ENCODE data around the gene MAGED4.
"Not testable (repeated sequence)": the region's sequence is repeated elsewhere in the genome, so short reads cannot be mapped to it uniquely, and the experiment has no call there.

Gene MAGED4

GRCh38 chrX:52211405-52211804, 26.7 kb downstream of the MAGED4 start:
- H4K20me1 ChIP-seq (ENCODE audit: insufficient read depth, low read length); H3K27me3 ChIP-seq (ENCODE audit: insufficient read depth, low read length); H3K9ac ChIP-seq (ENCODE audit: low read length); H3K4me3 ChIP-seq (ENCODE audit: low read depth, low read length, poor library complexity, severe bottlenecking); H3K9me2 ChIP-seq (ENCODE audit: low read depth, low read length); H3K4me1 ChIP-seq (ENCODE audit: insufficient read depth, low read length, severe bottlenecking); H3K4me2 ChIP-seq (ENCODE audit: low read length); H3F3A ChIP-seq (ENCODE audit: insufficient read depth, low read length); H3K9me3 ChIP-seq (ENCODE audit: low read length); H3K79me2 ChIP-seq (ENCODE audit: insufficient read depth, low read length); H3K36me3 ChIP-seq (ENCODE audit: insufficient read depth, low read length); H3K27ac ChIP-seq (ENCODE audit: low read depth, low read length, poor library complexity, severe bottlenecking); H2AFZ ChIP-seq (ENCODE audit: low read length): not testable (repeated sequence)

GRCh38 chrX:52213276-52213675, 28.6 kb downstream of the MAGED4 start:
- Histone ChIP-seq H3K27me3 (ENCODE audit: insufficient read depth, low read length) (no peaks in the 10 kb centered on the region), H3K4me1 (ENCODE audit: insufficient read depth, low read length, severe bottlenecking) (no peaks in the 10 kb centered on the region), H3K4me3 (ENCODE audit: low read depth, low read length, poor library complexity, severe bottlenecking) (no peak overlapping the region), H3K4me2 (ENCODE audit: low read length) (no peak overlapping the region), H3F3A (ENCODE audit: insufficient read depth, low read length) (no peaks in the 10 kb centered on the region), H3K36me3 (ENCODE audit: insufficient read depth, low read length) (no peaks in the 10 kb centered on the region), H4K20me1 (ENCODE audit: insufficient read depth, low read length) (no peaks in the 10 kb centered on the region), H3K9ac (ENCODE audit: low read length) (no peak overlapping the region), H3K9me2 (ENCODE audit: low read depth, low read length) (no peaks in the 10 kb centered on the region), H3K27ac (ENCODE audit: low read depth, low read length, poor library complexity, severe bottlenecking) (no peak overlapping the region), H3K79me2 (ENCODE audit: insufficient read depth, low read length) (no peaks in the 10 kb centered on the region), H3K9me3 (ENCODE audit: low read length) (no peaks in the 10 kb centered on the region), H2AFZ (ENCODE audit: low read length) (no peak overlapping the region)
- no peak for TF ChIP-seq EZH2 (IDR thresholded peaks at IDR 0.05; ENCODE audit: borderline replicate concordance, low read length)
- TF ChIP-seq CTCF (IDR thresholded peaks at IDR 0.05; ENCODE audit: low read length): no peak

- Histone ChIP-seq H2AFZ (ENCODE audit: low read length) (no peak overlapping the region), H3K27ac (ENCODE audit: low read depth, low read length, poor library complexity, severe bottlenecking) (no peak overlapping the region), H3K9me3 (ENCODE audit: low read length) (no peaks in the 10 kb centered on the region), H3K4me3 (ENCODE audit: low read depth, low read length, poor library complexity, severe bottlenecking) (no peak overlapping the region), H3K4me2 (ENCODE audit: low read length) (no peak overlapping the region), H3K79me2 (ENCODE audit: insufficient read depth, low read length) (no peaks in the 10 kb centered on the region), H3K27me3 (ENCODE audit: insufficient read depth, low read length) (no peaks in the 10 kb centered on the region), H3K4me1 (ENCODE audit: insufficient read depth, low read length, severe bottlenecking) (no peaks in the 10 kb centered on the region), H4K20me1 (ENCODE audit: insufficient read depth, low read length) (no peaks in the 10 kb centered on the region), H3K36me3 (ENCODE audit: insufficient read depth, low read length) (no peaks in the 10 kb centered on the region), H3F3A (ENCODE audit: insufficient read depth, low read length) (no peaks in the 10 kb centered on the region), H3K9ac (ENCODE audit: low read length) (no peak overlapping the region), H3K9me2 (ENCODE audit: low read depth, low read length) (no peaks in the 10 kb centered on the region)
- TF ChIP-seq CTCF (IDR thresholded peaks at IDR 0.05; ENCODE audit: low read length) (no peak), EZH2 (IDR thresholded peaks at IDR 0.05; ENCODE audit: borderline replicate concordance, low read length) (no peak)
Measured at GRCh38 chrX:52216541-52216940, 31.9 kb downstream of the MAGED4 start.

- Histone ChIP-seq H3K79me2 (ENCODE audit: insufficient read depth, low read length) (no peaks in the 10 kb centered on the region), H3K27me3 (ENCODE audit: insufficient read depth, low read length) (no peaks in the 10 kb centered on the region), H3K9me3 (ENCODE audit: low read length) (no peaks in the 10 kb centered on the region), H3K27ac (ENCODE audit: low read depth, low read length, poor library complexity, severe bottlenecking) (no peak overlapping the region), H3K4me1 (ENCODE audit: insufficient read depth, low read length, severe bottlenecking) (no peaks in the 10 kb centered on the region), H3F3A (ENCODE audit: insufficient read depth, low read length) (no peaks in the 10 kb centered on the region), H2AFZ (ENCODE audit: low read length) (no peak overlapping the region), H3K36me3 (ENCODE audit: insufficient read depth, low read length) (no peaks in the 10 kb centered on the region), H3K4me2 (ENCODE audit: low read length) (no peak overlapping the region), H4K20me1 (ENCODE audit: insufficient read depth, low read length) (no peaks in the 10 kb centered on the region), H3K9ac (ENCODE audit: low read length) (no peak overlapping the region), H3K4me3 (ENCODE audit: low read depth, low read length, poor library complexity, severe bottlenecking) (no peak overlapping the region), H3K9me2 (ENCODE audit: low read depth, low read length) (no peaks in the 10 kb centered on the region)
- TF ChIP-seq EZH2 (IDR thresholded peaks at IDR 0.05; ENCODE audit: borderline replicate concordance, low read length) (no peak), CTCF (IDR thresholded peaks at IDR 0.05; ENCODE audit: low read length) (no peak)
Measured at GRCh38 chrX:52217494-52218160, 32.9 kb downstream of the MAGED4 start.
